NCI-H82 (cell line): ENCODE results near the gene COL5A2.

Experiments used
- DNase-seq: peaks from one replicate; lab custom pipeline; 2025; lab: John Stamatoyannopoulos, UW

Gene COL5A2

DNA sequence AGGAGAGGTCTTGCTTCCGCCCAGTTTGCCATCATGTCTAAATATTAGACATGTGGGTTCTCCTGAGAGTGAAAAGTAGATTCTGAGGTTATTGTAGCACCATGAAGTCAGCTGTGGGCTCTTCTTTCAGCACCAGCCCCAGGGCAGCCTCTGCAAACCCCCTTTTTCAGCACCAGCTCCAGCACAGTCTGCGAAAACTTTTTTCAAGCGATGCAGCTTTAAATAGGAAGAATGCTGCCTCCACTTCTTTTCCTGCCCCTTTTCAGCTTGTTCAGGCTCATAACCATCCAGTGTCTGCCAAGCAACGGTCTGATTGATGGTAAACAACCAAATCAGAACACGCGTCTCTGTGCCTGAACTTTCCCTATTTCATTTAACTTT, at the start of gene COL5A2:
TSS of gene COL5A2 (minus strand) at position 192 of the 381 bp plus-strand sequence. CDS start at position 35, 157 bp downstream.
- no peak for DNase-seq

DNA sequence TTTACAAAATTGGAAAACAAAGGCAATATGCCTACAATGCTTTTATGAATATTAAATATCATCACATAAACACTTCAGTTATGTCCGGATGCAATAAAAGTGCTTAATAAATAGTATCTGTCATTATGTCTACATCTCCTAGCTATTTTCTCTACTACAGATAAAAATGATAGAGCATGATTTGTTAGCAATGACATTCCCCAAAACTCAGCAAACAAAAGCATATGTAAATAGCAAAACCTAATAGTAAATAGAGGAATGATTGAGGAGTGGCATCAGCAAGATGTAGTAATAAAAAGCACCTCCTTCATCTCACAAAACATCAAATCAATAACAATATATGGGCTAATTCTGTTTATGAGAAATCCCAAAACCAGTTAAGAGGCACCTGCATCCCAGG, 46.5 kb upstream of the COL5A2 start:
- DNase-seq, result no peak

DNA sequence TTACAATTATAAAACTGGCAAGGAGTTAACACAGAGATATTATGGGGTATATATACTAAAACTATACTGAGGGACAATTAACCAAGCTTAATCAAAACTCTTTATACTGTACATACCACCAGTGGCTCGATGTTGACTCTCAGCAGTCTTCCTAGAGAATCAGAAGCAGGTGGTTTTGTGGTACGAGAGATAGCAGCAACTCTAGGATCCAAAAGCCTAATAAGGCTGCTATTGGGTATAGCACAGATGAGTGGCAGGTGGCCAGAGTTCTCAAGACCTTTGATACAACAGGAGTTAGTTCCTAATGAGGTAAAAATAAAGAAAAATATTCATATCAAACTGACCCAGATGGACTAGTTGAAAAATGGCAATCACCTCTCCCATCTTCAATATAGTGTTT, 45.5 kb upstream of the COL5A2 start:
- peak; percentile 7 for DNase-seq

DNA sequence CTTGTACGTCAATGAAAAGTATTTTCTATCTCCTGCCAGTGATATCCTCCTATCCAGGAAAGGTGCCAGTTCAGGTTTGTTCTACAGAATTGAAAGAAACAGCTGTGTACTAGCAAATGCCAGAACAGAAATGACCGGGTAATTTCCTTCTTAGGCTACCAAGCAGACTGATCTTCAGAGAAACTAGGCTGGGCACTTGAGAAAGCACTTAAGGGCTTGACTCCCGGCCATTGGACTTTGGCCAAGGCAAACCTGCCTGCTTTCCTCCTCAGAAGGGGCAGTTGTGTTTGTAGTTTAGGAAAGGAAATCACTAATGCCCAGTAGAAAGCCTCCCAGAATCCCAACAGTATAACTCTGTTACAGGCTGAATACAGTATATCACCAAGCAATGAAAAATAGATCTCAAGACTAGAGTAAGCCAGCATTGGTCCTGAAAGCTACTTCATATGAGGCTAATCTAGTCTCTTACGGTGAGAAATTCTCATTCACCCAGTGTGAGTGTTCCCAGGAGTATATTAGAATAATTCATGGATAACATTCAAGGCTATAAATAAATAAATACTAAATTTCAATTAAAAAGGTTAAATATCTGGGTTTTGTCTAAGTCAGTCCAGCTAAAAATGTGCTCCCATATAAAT, 43.0 kb upstream of the COL5A2 start:
- DNase-seq, result no peak

DNA sequence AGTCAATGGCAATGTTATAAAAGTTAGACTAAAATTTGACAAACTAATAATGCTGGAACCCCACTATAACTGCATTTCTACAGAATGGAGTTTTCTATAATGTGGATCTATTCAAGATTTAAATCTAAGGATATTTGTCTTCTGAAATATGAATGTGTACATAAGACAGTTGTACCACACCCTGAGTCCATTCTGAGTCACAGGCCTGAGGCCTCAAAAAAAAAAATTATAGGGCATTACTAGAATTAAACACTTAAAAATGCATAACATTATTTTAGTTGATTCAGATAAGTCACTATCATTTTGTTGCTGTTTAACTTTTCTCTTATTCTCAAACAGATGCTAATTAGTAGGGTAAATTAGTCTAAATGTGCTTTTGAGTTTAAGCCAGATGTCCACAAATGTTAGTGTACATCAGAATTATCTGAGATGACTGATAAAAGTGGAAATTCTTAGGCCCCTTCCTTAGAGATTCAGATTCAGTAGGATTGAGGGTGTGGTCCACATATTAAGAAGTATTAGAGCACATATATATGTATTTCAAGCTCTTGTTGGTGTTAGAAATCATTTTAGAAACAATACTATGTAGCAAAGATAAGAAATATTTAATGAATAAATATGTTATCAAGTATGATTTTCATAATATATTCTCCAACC, 42.4 kb upstream of the COL5A2 start:
- no peak for DNase-seq

DNA sequence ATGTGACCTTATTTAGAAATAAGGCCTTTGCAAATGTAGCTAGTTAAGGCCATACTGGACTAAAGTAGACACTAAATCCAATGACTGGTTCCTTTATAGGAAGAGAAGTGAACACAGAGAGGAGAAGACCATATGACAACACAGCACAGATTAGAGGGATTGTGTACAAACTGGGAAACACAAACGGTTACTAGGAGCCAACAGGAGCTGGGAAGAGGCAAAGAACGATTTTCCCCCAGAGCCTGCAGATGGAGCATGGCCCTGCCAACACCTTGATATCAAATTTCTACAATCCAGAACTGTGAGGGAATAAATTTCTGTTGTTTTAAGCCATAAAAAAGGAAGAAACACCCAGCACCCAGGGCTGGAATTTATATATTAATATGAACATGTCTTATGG, 38.7 kb upstream of the COL5A2 start:
- DNase-seq, result no peak

DNA sequence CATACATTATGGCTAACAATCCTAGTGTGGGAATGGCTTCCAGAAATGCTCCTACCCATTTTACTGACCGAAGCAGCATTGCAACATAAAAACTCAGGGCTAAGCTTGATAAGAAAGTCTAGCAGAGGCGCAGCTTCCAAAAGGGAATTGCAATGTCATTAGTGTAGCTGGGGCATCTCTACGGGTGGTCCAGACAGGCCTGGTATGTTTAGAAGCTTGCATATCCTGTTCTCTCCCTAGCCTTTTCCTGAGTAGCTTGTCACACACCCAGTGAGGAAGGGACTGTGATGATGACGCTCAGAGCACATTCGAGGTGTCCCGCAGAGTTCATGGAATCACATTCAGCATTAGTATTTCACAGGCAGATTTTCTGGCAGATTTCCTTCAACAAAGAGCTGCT, 38.0 kb upstream of the COL5A2 start:
- no peak for DNase-seq

DNA sequence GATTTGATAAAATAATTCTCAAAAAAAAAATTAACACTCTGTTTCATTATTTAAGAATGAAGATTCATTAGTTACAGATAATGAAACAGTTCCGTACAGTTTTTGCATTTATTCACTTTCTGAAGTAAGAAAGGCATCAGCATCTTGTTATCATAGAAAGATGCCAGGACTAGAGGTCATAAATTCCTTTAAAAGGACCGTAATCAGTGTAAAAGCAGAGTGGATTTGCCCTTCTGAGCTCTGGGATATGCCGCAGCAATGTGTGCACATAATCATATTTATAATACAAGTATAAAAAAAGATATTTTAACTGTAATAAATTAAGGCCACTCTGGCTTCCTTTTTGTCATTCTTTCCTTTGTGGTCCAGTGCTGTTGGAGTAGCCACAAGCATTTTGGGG, 37.5 kb upstream of the COL5A2 start:
- no peak for DNase-seq

DNA sequence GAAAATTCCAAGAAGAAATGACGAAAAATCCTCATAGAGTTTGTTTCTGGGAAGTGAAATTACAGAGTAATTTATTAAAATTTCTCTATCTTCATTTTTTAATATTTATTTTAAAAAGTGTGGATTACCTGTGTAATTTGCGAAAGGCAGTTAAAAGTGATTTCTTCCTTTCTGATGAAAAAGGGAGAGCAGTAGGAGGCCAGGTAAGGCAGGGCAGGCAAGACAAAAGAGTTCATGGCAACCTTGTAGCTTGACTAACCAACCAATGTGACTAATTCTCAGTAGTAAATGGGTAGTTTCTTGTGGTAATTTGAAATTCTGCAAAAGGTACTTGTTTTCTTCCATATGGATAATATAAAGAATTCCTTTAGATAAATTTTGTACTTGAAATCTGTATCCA, 34.9 kb upstream of the COL5A2 start:
- DNase-seq, result no peak

DNA sequence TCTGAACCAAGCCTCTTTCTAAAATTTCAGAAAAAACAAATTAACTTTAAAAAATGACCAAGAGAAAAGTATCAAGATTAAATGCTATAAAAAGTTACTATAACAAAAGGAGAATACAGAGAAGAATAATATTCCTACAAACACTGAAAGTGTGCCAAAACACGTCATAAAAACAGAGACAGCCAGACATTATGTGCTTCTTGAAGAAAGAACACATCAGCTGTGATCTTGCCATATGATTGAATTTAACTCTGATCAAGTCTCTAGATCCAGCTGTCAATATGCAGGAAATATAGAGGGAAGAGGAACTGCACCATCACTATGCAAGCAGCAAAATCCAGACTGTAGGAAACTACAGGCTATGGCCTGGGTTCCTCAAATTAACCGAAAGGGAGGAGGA, 33.7 kb upstream of the COL5A2 start:
- DNase-seq, result no peak

DNA sequence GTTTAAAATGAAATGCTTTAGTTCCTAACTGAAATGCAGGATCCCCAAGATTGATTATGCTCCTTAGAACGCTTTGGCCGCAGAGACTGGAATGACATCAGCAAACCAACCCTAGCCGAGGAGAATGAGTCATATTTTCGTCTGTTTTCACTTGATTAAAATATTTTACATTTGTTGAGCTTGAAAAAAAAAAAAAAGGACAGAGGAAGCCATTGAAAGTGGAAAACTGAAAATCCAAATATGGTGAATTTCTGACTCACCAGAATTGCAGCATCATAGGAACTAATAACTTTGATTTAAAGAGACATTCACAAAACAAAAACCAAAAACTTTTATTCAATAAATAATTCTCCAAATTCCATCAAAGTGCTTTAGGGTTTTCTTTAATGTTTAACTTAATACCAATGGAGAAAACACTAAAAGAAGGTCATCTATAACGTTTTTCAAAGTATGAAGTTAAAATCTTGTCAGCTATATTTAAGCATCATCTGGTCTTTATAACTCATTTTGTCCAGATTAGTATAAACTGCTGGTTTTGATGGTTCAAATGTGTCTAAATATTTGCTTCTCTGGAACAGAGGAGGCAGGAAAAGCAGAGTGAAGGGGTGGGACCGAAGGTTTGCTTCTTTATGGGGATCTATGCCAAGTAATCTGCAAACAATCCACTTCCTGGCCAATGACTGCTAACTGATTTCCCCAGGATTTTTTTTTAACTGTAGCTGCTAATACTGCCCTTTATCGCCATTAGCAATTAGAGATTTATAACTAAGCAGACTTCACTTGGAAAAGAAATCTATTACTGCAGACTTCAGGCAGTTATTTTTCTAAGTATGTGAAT, 30.9 kb upstream of the COL5A2 start:
- DNase-seq, result peak; percentile 7

DNA sequence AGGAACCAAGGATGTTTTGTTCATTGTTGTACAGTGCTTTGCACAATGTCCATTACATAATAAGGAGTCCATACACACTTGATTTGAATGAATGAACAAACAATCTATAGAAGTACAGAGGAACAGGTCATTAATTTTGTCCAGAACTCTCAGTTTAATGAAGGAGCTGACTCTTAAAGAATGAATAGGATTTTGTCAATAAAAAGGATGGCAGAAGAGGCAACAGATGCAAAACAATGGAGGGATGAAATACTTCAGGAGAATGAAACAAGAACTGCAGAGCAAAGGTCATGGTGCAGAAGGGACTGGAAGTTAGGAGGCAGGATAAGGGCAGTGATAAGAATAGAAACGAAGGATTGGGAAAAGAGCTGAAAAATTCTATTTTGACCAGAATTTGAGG, 28.7 kb upstream of the COL5A2 start:
- no peak for DNase-seq

DNA sequence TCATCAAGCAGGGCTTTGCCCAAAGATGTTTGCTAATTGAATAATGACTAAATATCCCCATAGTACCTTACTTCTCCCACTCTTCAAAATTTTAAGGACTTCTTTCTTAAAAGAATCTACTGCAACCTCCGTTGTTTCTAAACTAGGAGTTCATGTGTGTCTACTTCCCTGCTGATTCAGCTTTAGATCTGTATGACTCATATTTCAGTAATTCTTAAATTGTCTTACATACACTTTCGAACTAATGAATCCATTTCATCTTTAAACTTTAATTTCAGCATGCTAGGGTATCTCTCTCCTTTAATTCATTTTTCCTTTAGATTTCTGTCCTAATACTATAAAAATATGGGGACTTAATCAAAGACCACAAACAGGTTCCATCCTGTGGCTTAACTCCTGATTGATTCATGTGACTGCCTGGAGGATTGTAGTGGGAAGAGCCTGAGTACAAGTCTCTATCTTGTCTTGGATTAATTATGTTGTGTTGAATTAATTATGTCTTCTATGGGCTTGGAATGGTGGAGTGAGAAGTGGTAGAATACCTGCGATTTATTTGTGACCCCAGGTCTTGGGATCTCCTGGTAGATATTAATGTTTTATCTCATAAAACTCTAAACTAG, 24.9 kb upstream of the COL5A2 start:
- no peak for DNase-seq

DNA sequence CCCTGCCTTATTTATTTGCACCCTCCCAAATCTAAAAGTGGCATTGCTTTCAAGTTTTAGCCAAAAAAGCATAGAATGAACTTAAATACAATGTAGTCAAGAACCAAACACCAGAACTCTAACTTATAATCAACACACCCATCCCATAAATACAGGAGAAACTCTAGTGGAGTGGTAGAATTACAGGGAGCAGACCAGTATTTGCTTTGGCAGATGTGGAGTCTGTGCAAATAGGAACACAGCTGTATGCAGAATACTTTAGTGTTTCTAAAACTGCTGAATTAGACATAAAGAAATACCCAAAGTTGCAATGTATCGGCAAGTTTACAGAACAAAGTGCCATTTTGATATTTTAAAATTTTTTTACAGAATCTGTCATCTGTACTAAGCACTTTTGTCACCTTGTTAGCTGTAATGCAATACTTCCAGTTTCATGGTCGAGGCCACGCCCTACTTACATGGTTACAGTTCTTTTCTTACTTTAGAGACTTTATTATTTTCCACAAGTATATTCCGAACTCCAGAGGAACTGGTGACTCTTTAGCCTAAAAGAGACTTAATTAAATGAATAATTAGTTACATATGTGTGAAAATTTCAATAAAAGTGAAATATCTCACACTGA, 23.7 kb upstream of the COL5A2 start:
- no peak for DNase-seq

DNA sequence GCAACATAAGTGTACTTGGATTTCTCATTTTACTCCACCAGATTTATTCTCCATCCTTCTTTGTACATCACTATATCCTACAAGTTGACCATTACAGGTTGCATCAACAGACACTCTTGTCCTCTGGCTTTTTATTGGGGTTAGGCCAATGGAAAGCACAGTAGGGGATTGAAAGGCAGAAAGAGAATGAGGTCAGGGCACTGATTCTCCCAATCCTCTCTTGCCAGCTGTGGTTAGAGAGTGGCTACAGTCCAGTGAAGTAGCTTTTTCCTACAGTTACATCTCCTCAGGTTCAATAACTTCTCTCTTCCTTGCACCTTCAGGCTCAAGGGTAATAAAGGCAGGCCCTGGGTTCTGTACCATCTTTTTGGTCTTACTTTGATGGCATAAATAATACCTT, 20.2 kb upstream of the COL5A2 start:
- no peak for DNase-seq

DNA sequence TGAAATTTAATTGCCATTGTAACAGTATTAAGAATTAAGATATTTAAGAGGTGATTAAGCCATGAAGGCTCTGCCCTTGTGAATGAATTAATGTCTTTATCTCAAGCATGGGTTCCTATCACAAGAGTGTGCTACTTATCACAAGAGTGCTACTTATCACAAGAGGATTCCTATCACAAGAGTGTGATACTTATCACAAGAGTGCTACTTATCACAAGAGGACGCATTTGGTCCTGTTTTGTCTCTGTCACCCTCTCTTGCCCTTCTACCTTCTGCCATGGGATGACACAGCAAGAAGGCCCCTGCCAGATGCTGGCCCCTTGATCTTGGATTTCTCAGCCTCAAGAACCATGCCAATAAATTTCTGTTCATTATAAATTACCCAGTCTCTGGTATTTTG, 13.2 kb upstream of the COL5A2 start:
- no peak for DNase-seq

DNA sequence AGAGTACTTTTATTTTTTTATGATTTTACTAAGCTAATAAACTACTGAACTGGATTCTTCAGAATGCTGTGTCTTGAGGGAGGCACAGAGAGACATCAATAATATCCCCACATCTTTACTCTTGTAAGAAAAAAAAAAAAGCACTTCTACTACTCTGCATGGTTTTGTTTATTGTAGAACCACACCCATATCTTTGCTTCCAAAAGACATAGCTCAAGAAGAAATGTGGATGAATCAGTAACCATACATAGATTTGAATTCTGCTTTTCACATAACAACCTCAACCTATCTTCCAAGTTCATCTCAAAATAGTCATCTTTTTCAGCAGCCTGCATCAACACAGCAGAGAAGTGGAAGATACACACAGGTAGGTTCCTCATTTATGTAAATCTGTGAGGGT, 12.2 kb upstream of the COL5A2 start:
- no peak for DNase-seq

DNA sequence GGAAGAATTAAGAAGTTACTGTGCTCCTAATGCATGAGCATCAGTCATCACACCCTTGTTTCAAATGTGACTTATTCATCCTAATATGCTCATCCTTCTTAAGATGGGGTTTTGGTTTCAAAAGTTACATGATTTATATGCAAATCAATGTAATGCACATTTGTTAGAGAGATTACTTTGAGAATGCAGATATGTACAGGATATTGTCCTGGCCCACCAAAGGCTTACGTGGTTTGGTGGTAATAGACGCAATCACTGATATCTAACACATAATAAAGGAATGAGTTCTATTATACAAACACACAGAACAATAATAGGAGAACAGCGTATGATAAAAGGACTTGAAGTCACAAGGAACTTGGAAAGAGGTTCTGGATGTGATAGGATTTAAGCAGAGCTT, 11.1 kb upstream of the COL5A2 start:
- DNase-seq, result no peak

DNA sequence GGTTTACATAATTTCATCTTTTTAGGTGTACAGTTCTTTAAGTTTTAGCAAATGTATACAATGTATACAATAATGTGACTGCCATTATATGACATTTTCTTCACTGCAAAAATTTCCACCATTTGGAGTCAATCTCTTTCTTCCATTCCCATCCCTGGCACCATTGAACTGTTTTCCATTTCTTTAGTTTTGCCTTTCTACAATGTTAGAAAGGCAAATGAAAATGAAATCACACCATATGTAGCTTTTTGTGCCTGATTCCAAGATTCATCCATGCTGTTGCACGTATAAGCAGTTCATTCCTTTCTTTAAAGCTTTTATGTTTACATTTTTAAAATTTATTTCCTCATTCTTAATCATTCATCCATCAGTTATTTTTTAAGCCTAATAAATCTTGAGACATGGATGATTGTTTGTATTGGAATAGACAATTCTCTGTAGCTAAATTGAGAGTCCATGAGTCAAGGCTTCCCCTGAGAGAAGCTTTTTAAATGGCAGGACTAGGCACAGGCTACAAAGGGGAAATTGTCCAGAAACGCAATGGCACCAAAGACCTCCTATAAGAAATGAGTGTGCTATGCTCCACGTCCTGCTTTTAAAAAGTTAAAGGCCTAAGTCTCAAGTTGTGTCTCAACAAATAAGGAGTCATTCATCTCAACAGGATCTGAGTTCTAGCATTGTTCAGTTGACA, 8.7 kb upstream of the COL5A2 start:
- DNase-seq, result no peak

DNA sequence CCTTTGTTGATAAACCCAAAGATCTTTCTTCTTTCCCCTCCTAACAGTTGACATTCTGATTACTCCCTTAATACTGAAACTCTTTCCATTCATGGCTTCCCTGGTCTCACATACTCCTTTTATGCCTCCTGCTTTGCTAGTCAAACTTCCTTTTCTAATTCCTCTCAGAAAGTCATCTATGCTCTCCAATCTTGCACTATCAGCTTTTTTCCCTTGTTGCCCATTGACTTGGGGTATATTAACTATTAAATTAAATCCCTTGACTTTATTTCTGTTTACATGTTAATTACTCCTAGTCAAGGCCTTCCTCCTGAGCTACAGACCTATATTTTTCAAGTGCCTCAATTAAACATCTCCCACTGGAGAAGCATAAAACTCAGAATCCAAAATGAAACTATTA, 3.6 kb upstream of the COL5A2 start:
- no peak for DNase-seq

DNA sequence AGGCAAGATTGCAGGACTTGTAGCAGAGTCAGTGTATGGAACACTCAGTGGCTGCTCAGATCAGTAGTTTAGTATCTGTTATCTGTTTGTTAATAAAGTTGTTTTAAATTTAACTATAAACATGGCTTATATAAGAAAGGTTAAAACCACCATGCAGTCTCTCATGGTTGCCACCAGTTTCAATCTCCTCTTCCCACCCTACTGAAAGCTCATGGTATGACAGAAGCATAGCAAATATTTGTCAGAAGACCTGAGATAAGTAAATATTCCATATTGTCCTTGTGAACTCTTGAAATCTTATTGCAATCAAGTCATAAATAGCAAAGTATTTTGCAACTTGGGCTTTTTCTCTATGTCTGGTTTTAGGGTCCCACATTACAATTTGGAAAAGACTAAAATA, 2.1 kb upstream of the COL5A2 start:
- no peak for DNase-seq
